HG03095 (cell line): ENCODE results near the gene NRP2.
A peak's percentile ranks its signal among the peaks of the same experiment; 100 is the strongest.

ENCODE experiments used
- ATAC-seq: cut with Tn5 transposase; IDR thresholded peaks from one replicate; pipeline ENCODE4 v1.9.1; 2021; ENCODE audit warnings: moderate library complexity; ENCODE audit not compliant: unreplicated experiment

NRP2 gene

GRCh38 chr2:205682239-205682970 is at the start of gene NRP2:
Gene NRP2 (plus strand): TSS chr2:205682501. CDS start chr2:205683291, 790 bp downstream.
- ATAC-seq, result peak; percentile 64

GRCh38 chr2:205633994-205634393 is 48.3 kb upstream of the NRP2 start:
- no peak for ATAC-seq

- no peak for ATAC-seq
Measured at GRCh38 chr2:205636549-205637319, 45.6 kb upstream of the NRP2 start.

GRCh38 chr2:205637320-205637602 is 45.0 kb upstream of the NRP2 start:
- no peak for ATAC-seq

- no peak for ATAC-seq
Measured at GRCh38 chr2:205637779-205638503, 44.4 kb upstream of the NRP2 start.

- ATAC-seq, result no peak
Measured at GRCh38 chr2:205640716-205641115, 41.6 kb upstream of the NRP2 start.

GRCh38 chr2:205642599-205643356 is 39.5 kb upstream of the NRP2 start:
- no peak for ATAC-seq

GRCh38 chr2:205643391-205643885 is 38.9 kb upstream of the NRP2 start:
- ATAC-seq, result no peak

- no peak for ATAC-seq
Measured at GRCh38 chr2:205644018-205644417, 38.3 kb upstream of the NRP2 start.

GRCh38 chr2:205646680-205647079 is 35.6 kb upstream of the NRP2 start:
- ATAC-seq, result peak; percentile 93

- no peak for ATAC-seq
Measured at GRCh38 chr2:205650450-205650849, 31.9 kb upstream of the NRP2 start.

- ATAC-seq, result no peak
Measured at GRCh38 chr2:205650931-205651330, 31.4 kb upstream of the NRP2 start.

GRCh38 chr2:205651719-205652118 is 30.6 kb upstream of the NRP2 start:
- no peak for ATAC-seq

GRCh38 chr2:205654878-205655605 is 27.3 kb upstream of the NRP2 start:
- ATAC-seq, result no peak

- no peak for ATAC-seq
Measured at GRCh38 chr2:205655779-205656456, 26.4 kb upstream of the NRP2 start.

GRCh38 chr2:205656461-205656860 is 25.8 kb upstream of the NRP2 start:
- no peak for ATAC-seq

- ATAC-seq, result no peak
Measured at GRCh38 chr2:205656941-205657340, 25.4 kb upstream of the NRP2 start.

- ATAC-seq, result no peak
Measured at GRCh38 chr2:205657579-205657978, 24.7 kb upstream of the NRP2 start.

GRCh38 chr2:205658068-205658467 is 24.2 kb upstream of the NRP2 start:
- no peak for ATAC-seq

GRCh38 chr2:205658572-205658971 is 23.7 kb upstream of the NRP2 start:
- no peak for ATAC-seq
